Measurements from ENCODE around the gene CLDN24.
A peak's percentile ranks its signal among the peaks of the same experiment; 100 is the strongest.

Gene CLDN24

GRCh38 chr4:183364025-183364424 lies 41.8 kb upstream of the CLDN24 start:
- Histone ChIP-seq H2BK5ac (ENCODE audit: low read depth, low read length, poor library complexity, severe bottlenecking) (no peak overlapping the region), H3K18ac (ENCODE audit: low read depth in 1 of 2, low read length in 2 of 2) (no peak overlapping the region), H2AFZ (ENCODE audit: low read depth, low read length) (no peak overlapping the region), H3K79me1 (replicated peaks; ENCODE audit: low read length, poor library complexity, severe bottlenecking) (no peaks in the 10 kb centered on the region), H2AK5ac (ENCODE audit: low read length, severe bottlenecking) (no peak overlapping the region), H3K9me3 (ENCODE audit: control insufficient read depth, low read length) (no peaks in the 10 kb centered on the region), H3K9ac (ENCODE audit: low read length) (no peak overlapping the region), H2BK120ac (ENCODE audit: low read depth, low read length) (no peak overlapping the region), H4K91ac (ENCODE audit: low read length) (no peak overlapping the region), H3K36me3 (ENCODE audit: control insufficient read depth in 1 of 2, insufficient read depth in 2 of 2, low read depth in 1 of 2, low read length in 2 of 2) (no peaks in the 10 kb centered on the region), H3K4me3 (ENCODE audit: insufficient read depth in 1 of 2, low read depth in 1 of 2, low read length in 2 of 2) (no peak overlapping the region), H4K8ac (ENCODE audit: low read length) (no peak overlapping the region), H3K4ac (ENCODE audit: low read depth in 1 of 2, low read length in 2 of 2) (no peak overlapping the region), H3K27me3 (ENCODE audit: control insufficient read depth in 1 of 2, insufficient read depth in 1 of 2, low read length in 2 of 2) (peaks cover 0 to 16% of the 10 kb centered on the region in 2 experiments), H3K4me2 (ENCODE audit: low read length, poor library complexity, severe bottlenecking) (no peak overlapping the region), H3K23ac (ENCODE audit: low read length in 2 of 2) (no peak overlapping the region), H3K14ac (ENCODE audit: low read length in 2 of 2) (no peak overlapping the region), H3K27ac (ENCODE audit: low read length, poor library complexity, severe bottlenecking) (no peak overlapping the region), H2BK12ac (ENCODE audit: low read length in 2 of 2) (no peak overlapping the region), H3K4me1 (ENCODE audit: control insufficient read depth, insufficient read depth, low read depth, low read length) (no peaks in the 10 kb centered on the region), H2BK15ac (ENCODE audit: low read depth, poor library complexity, severe bottlenecking) (no peak overlapping the region)
- WGBS = 71% methylated on average over 10 of the region's 10 CpGs
- DNase-seq = no peak

- Histone ChIP-seq H3K18ac (ENCODE audit: low read depth in 1 of 2, low read length in 2 of 2) (no peak overlapping the region), H2BK120ac (ENCODE audit: low read depth, low read length) (no peak overlapping the region), H3K4me1 (ENCODE audit: control insufficient read depth, insufficient read depth, low read depth, low read length) (no peaks in the 10 kb centered on the region), H3K27ac (ENCODE audit: low read length, poor library complexity, severe bottlenecking) (no peak overlapping the region), H3K14ac (ENCODE audit: low read length in 2 of 2) (no peak overlapping the region), H4K8ac (ENCODE audit: low read length) (no peak overlapping the region), H4K91ac (ENCODE audit: low read length) (no peak overlapping the region), H3K4ac (ENCODE audit: low read depth in 1 of 2, low read length in 2 of 2) (no peak overlapping the region), H3K79me1 (replicated peaks; ENCODE audit: low read length, poor library complexity, severe bottlenecking) (no peaks in the 10 kb centered on the region), H3K36me3 (ENCODE audit: control insufficient read depth in 1 of 2, insufficient read depth in 2 of 2, low read depth in 1 of 2, low read length in 2 of 2) (no peaks in the 10 kb centered on the region), H3K4me3 (ENCODE audit: insufficient read depth in 1 of 2, low read depth in 1 of 2, low read length in 2 of 2) (no peak overlapping the region), H2BK5ac (ENCODE audit: low read depth, low read length, poor library complexity, severe bottlenecking) (no peak overlapping the region), H3K9me3 (ENCODE audit: control insufficient read depth, low read length) (no peaks in the 10 kb centered on the region), H3K9ac (ENCODE audit: low read length) (no peak overlapping the region), H2BK12ac (ENCODE audit: low read length in 2 of 2) (no peak overlapping the region), H3K27me3 (ENCODE audit: control insufficient read depth in 1 of 2, insufficient read depth in 1 of 2, low read length in 2 of 2) (peaks cover 0 to 19% of the 10 kb centered on the region in 2 experiments), H2AK5ac (ENCODE audit: low read length, severe bottlenecking) (no peak overlapping the region), H2BK15ac (ENCODE audit: low read depth, poor library complexity, severe bottlenecking) (no peak overlapping the region), H3K4me2 (ENCODE audit: low read length, poor library complexity, severe bottlenecking) (no peak overlapping the region), H2AFZ (ENCODE audit: low read depth, low read length) (no peak overlapping the region), H3K23ac (ENCODE audit: low read length in 2 of 2) (no peak overlapping the region)
- peak; percentile 5 for DNase-seq
- WGBS = 73% methylated on average over 15 of the region's 15 CpGs
Observed at GRCh38 chr4:183362916-183363542, 40.8 kb upstream of the CLDN24 start.

GRCh38 chr4:183362036-183362435 lies 39.8 kb upstream of the CLDN24 start:
- peaks cover 0 to 20% of the 10 kb centered on the region in 2 experiments for H3K27me3 ChIP-seq (ENCODE audit: control insufficient read depth in 1 of 2, insufficient read depth in 1 of 2, low read length in 2 of 2)
- DNase-seq = no peak
- no peak overlapping the region for H4K8ac ChIP-seq (ENCODE audit: low read length)
- H3K9me3 ChIP-seq (ENCODE audit: control insufficient read depth, low read length) = no peaks in the 10 kb centered on the region
- H2AK5ac ChIP-seq (ENCODE audit: low read length, severe bottlenecking) = no peak overlapping the region
- H4K91ac ChIP-seq (ENCODE audit: low read length) = no peak overlapping the region
- no peak overlapping the region for H2BK120ac ChIP-seq (ENCODE audit: low read depth, low read length)
- H3K18ac ChIP-seq (ENCODE audit: low read depth in 1 of 2, low read length in 2 of 2) = no peak overlapping the region
- no peaks in the 10 kb centered on the region for H3K36me3 ChIP-seq (ENCODE audit: control insufficient read depth in 1 of 2, insufficient read depth in 2 of 2, low read depth in 1 of 2, low read length in 2 of 2)
- H2AFZ ChIP-seq (ENCODE audit: low read depth, low read length) = no peak overlapping the region
- no peak overlapping the region for H3K14ac ChIP-seq (ENCODE audit: low read length in 2 of 2)
- no peak overlapping the region for H2BK12ac ChIP-seq (ENCODE audit: low read length in 2 of 2)
- H3K4me3 ChIP-seq (ENCODE audit: insufficient read depth in 1 of 2, low read depth in 1 of 2, low read length in 2 of 2) = no peak overlapping the region
- no peak overlapping the region for H3K4ac ChIP-seq (ENCODE audit: low read depth in 1 of 2, low read length in 2 of 2)
- no peak overlapping the region for H3K4me2 ChIP-seq (ENCODE audit: low read length, poor library complexity, severe bottlenecking)
- H2BK15ac ChIP-seq (ENCODE audit: low read depth, poor library complexity, severe bottlenecking) = no peak overlapping the region
- no peak overlapping the region for H3K23ac ChIP-seq (ENCODE audit: low read length in 2 of 2)
- H3K4me1 ChIP-seq (ENCODE audit: control insufficient read depth, insufficient read depth, low read depth, low read length) = no peaks in the 10 kb centered on the region
- H3K9ac ChIP-seq (ENCODE audit: low read length) = no peak overlapping the region
- WGBS = 94% methylated on average over 4 of the region's 4 CpGs
- no peak overlapping the region for H3K27ac ChIP-seq (ENCODE audit: low read length, poor library complexity, severe bottlenecking)
- no peaks in the 10 kb centered on the region for H3K79me1 ChIP-seq (replicated peaks; ENCODE audit: low read length, poor library complexity, severe bottlenecking)
- H2BK5ac ChIP-seq (ENCODE audit: low read depth, low read length, poor library complexity, severe bottlenecking) = no peak overlapping the region

GRCh38 chr4:183360161-183360919 lies 38.1 kb upstream of the CLDN24 start:
- Histone ChIP-seq H3K4me1 (ENCODE audit: control insufficient read depth, insufficient read depth, low read depth, low read length) (no peaks in the 10 kb centered on the region), H3K79me1 (replicated peaks; ENCODE audit: low read length, poor library complexity, severe bottlenecking) (no peaks in the 10 kb centered on the region), H4K8ac (ENCODE audit: low read length) (peak overlapping the region; percentile 5), H2BK5ac (ENCODE audit: low read depth, low read length, poor library complexity, severe bottlenecking) (no peak overlapping the region), H2BK120ac (ENCODE audit: low read depth, low read length) (no peak overlapping the region), H3K4ac (ENCODE audit: low read depth in 1 of 2, low read length in 2 of 2) (no peak overlapping the region), H3K27me3 (ENCODE audit: control insufficient read depth in 1 of 2, insufficient read depth in 1 of 2, low read length in 2 of 2) (peaks cover 0 to 24% of the 10 kb centered on the region in 2 experiments), H3K18ac (ENCODE audit: low read depth in 1 of 2, low read length in 2 of 2) (peak overlapping the region in 1 of 2 experiments; percentile 55), H3K27ac (ENCODE audit: low read length, poor library complexity, severe bottlenecking) (no peak overlapping the region), H2AK5ac (ENCODE audit: low read length, severe bottlenecking) (no peak overlapping the region), H4K91ac (ENCODE audit: low read length) (peak overlapping the region; percentile 35), H3K4me2 (ENCODE audit: low read length, poor library complexity, severe bottlenecking) (no peak overlapping the region), H3K23ac (ENCODE audit: low read length in 2 of 2) (no peak overlapping the region), H3K14ac (ENCODE audit: low read length in 2 of 2) (no peak overlapping the region), H3K9ac (ENCODE audit: low read length) (no peak overlapping the region), H3K4me3 (ENCODE audit: insufficient read depth in 1 of 2, low read depth in 1 of 2, low read length in 2 of 2) (no peak overlapping the region), H2AFZ (ENCODE audit: low read depth, low read length) (no peak overlapping the region), H3K36me3 (ENCODE audit: control insufficient read depth in 1 of 2, insufficient read depth in 2 of 2, low read depth in 1 of 2, low read length in 2 of 2) (no peaks in the 10 kb centered on the region), H2BK15ac (ENCODE audit: low read depth, poor library complexity, severe bottlenecking) (no peak overlapping the region), H3K9me3 (ENCODE audit: control insufficient read depth, low read length) (no peaks in the 10 kb centered on the region), H2BK12ac (ENCODE audit: low read length in 2 of 2) (no peak overlapping the region)
- WGBS = 41% methylated on average over 9 of the region's 11 CpGs
- DNase-seq = peak; percentile 65
